Endodermal cell (in vitro differentiated cells): ENCODE measurements around the gene FDXR. TPM values are rescaled to one million over a fixed set of nuclear protein-coding genes. Genes with fewer than 3 reads are reported as not detected.

Source experiments
- DNase-seq: peaks from one replicate; pipeline ENCODE4 v3.0.0-alpha.2; 2017
- H3K27ac ChIP-seq: 2 replicates; pipeline ENCODE4 v1.5.1; 2013; ENCODE audit warnings: mild to moderate bottlenecking, low read depth, low read length, moderate library complexity
- H3K27me3 ChIP-seq: 2 replicates; pipeline ENCODE4 v1.6.1; 2013; ENCODE audit warnings: mild to moderate bottlenecking, low read length, moderate library complexity; ENCODE audit not compliant: insufficient read depth, control insufficient read depth, poor library complexity, severe bottlenecking
- H3K36me3 ChIP-seq: 2 replicates; pipeline ENCODE4 v1.7.0; 2013; ENCODE audit warnings: mild to moderate bottlenecking, low read length, moderate library complexity; ENCODE audit not compliant: control insufficient read depth, insufficient read depth
- H3K4me1 ChIP-seq: one replicate; pipeline ENCODE4 v1.7.0; 2013; ENCODE audit warnings: low read length; ENCODE audit not compliant: control insufficient read depth, insufficient read depth
- H3K4me3 ChIP-seq: 2 replicates; pipeline ENCODE4 v1.5.1; 2013; ENCODE audit warnings: mild to moderate bottlenecking, low read length, moderate library complexity
- H3K9ac ChIP-seq: 2 replicates; pipeline ENCODE4 v1.6.1; 2013; ENCODE audit warnings: mild to moderate bottlenecking, low read length, moderate library complexity; ENCODE audit not compliant: poor library complexity, severe bottlenecking; ENCODE audit errors: extremely low read depth
- H3K9me3 ChIP-seq: 2 replicates; pipeline ENCODE4 v1.6.1; 2013; ENCODE audit warnings: mild to moderate bottlenecking, low read length, moderate library complexity; ENCODE audit not compliant: control insufficient read depth
- H3K27ac Mint-ChIP-seq: 2 replicates; pipeline ENCODE4 v1.8.0; 2020; ENCODE audit warnings: mixed read lengths
- H3K27me3 Mint-ChIP-seq: 2 replicates; pipeline ENCODE4 v1.8.0; 2021; ENCODE audit warnings: mild to moderate bottlenecking, mixed read lengths; ENCODE audit not compliant: insufficient read depth
- H3K36me3 Mint-ChIP-seq: 2 replicates; pipeline ENCODE4 v1.8.0; 2020; ENCODE audit warnings: low read depth, mixed read lengths
- H3K4me1 Mint-ChIP-seq: 2 replicates; pipeline ENCODE4 v1.8.0; 2020; ENCODE audit warnings: mixed read lengths
- H3K4me3 Mint-ChIP-seq: 2 replicates; pipeline ENCODE4 v1.8.0; 2020; ENCODE audit warnings: mild to moderate bottlenecking, moderate library complexity, mixed read lengths
- H3K9me3 Mint-ChIP-seq: 2 replicates; pipeline ENCODE4 v1.8.0; 2020; ENCODE audit warnings: mild to moderate bottlenecking, mixed read lengths
- CTCF ChIP-seq: fragments of 200-600 bp; sonication (generic); conservative IDR thresholded peaks from 2 replicates; pipeline ENCODE4 v1.5.0; 2021; ENCODE audit warnings: antibody characterized with exemption, mild to moderate bottlenecking
- WGBS, 2 experiments: methylation state at CpG; one replicate each; pipeline versions ENCODE4 v1.1.5 to v1.1.7; 2013; ENCODE audit warnings: missing lambda C conversion rate in 2 of 2, mixed read lengths in 1 of 2; ENCODE audit not compliant: insufficient coverage in 1 of 2, insufficient read length in 1 of 2; 5-methylcytosine and 5-hydroxymethylcytosine counted together
- long read RNA-seq, 4 experiments: library from polyadenylated mRNA in 2 of 4; library from RNA in 1 of 4; library from capped mRNA in 1 of 4; stranded (forward) in 3 of 4; unstranded in 1 of 4; transcript quantifications; one replicate each; pipeline ENCODE4 v2.0.0, GENCODE V29; 2020 to 2021; ENCODE audit warnings: inconsistent platforms in 1 of 4
- polyA plus RNA-seq, 2 experiments: library from polyadenylated mRNA; stranded (reverse); fragments of 50-300 nt; gene quantifications; one replicate each; pipeline ENCODE4 v1.2.3, GENCODE V29; 2013
- total RNA-seq, 2 donors: library from RNA; stranded (reverse); fragmentation: NEBNext Ultra II Directional in 1 of 2; extraction: Animal tissue kit (Norgen Biotek cat#: 25700) in 1 of 2; gene quantifications; 2 replicates in 1 of 2; 3 replicates in 1 of 2; pipeline ENCODE4 v1.2.1, GENCODE V29; 2021

Gene FDXR
- total RNA-seq, result 10 to 100 TPM; 17.3 to 19.4 TPM
- polyA plus RNA-seq (2013, experiment 1 of 2), result 14.8 TPM
- polyA plus RNA-seq (2013, experiment 2 of 2), result 13.9 TPM
- long read RNA-seq, experiment 1, partial matches to known transcripts, result 5 of 7 reads
- long read RNA-seq, experiment 1, other reads (novel, unspliced or antisense), result 0 of 7 reads
- long read RNA-seq, experiment 2, transcript FDXR-201 (12 exons, 1,875 nt), result major isoform, 31 of 45 reads
- long read RNA-seq, experiment 2, partial matches to known transcripts, result 1 of 45 reads
- long read RNA-seq, experiment 2, other reads (novel, unspliced or antisense), result 11 of 45 reads
- long read RNA-seq, experiment 3, transcript FDXR-201 (12 exons, 1,875 nt), result major isoform, 81 of 130 reads
- long read RNA-seq, experiment 3, partial matches to known transcripts, result 2 of 130 reads
- long read RNA-seq, experiment 3, other reads (novel, unspliced or antisense), result 43 of 130 reads
- long read RNA-seq, experiment 4, transcript FDXR-201 (12 exons, 1,875 nt), result major isoform, 32 of 47 reads
- long read RNA-seq, experiment 4, partial matches to known transcripts, result 1 of 47 reads
- long read RNA-seq, experiment 4, other reads (novel, unspliced or antisense), result 11 of 47 reads

DNA sequence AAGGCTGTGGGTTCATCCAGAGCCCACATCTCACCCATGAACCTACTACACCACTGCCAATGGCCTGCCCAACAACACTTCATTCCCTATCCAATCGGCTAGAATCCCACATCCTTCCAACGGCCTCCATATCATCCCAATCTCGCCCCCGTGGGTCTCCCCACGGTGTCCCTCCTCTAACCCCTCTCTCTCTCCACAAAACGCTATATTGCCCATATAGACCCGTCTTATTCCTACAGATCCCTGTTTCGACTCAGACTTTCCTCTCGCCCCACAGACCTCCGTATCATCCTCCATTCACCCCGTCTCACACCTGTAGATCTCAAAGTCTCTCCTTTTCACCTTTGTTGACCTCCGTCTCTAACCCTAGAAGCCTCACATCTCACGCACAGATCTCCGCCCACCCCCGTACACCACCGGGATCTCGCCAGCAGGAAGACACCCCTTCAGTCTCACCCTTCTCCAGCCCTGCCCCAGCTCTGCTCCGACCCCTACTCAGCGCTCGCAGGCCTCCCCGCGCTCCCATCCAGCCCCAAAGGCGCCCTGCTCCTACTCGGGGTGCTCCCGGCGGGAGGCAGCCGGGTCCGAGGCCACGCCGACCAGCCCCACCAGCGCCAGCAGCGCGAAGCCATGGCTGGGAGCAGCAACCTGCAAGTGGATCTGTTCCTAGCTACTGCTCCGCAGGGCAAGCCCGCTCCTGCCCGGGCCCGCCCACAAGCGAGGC is at the start of gene FDXR:
Gene FDXR (minus strand): TSS at position 682 of the 724 bp plus-strand sequence. CDS start 50 bp downstream, at position 632.
- Mint-ChIP-seq H3K4me3 (peak within 1 kb of the TSS; percentile 73), H3K9me3 (no peaks in the 10 kb centered on the region), H3K36me3 (peaks cover 4% of the 10 kb centered on the region), H3K27me3 (peaks cover 6% of the 10 kb centered on the region), H3K27ac (peak within 1 kb of the TSS; percentile 96), H3K4me1 (peaks cover 16% of the 10 kb centered on the region)
- Histone ChIP-seq H3K4me3 (peak within 1 kb of the TSS; percentile 95), H3K36me3 (peaks cover 3% of the 10 kb centered on the region), H3K9ac (peak within 1 kb of the TSS; percentile 86), H3K27me3 (no peaks in the 10 kb centered on the region), H3K27ac (peak within 1 kb of the TSS; percentile 77), H3K9me3 (no peaks in the 10 kb centered on the region), H3K4me1 (no peaks in the 10 kb centered on the region)
- WGBS, 2 experiments, result 6% methylated on average over 26 to 38 of the region's 38 CpGs
- DNase-seq, result no peak
- no peak for TF ChIP-seq CTCF

- peak overlapping the region; percentile 42 for H3K4me3 Mint-ChIP-seq
- Histone ChIP-seq H3K36me3 (no peaks in the 10 kb centered on the region), H3K9ac (no peak overlapping the region), H3K4me3 (no peak overlapping the region), H3K27ac (no peak overlapping the region), H3K27me3 (peaks cover 58% of the 10 kb centered on the region), H3K4me1 (no peaks in the 10 kb centered on the region), H3K9me3 (no peaks in the 10 kb centered on the region)
- no peaks in the 10 kb centered on the region for H3K36me3 Mint-ChIP-seq
- peaks cover 2% of the 10 kb centered on the region for H3K4me1 Mint-ChIP-seq
- WGBS, 2 experiments, result 83 to 84% methylated on average over 4 to 6 of the region's 6 CpGs
- H3K9me3 Mint-ChIP-seq, result no peaks in the 10 kb centered on the region
- peaks cover 73% of the 10 kb centered on the region for H3K27me3 Mint-ChIP-seq
- peak; percentile 55 for DNase-seq
- no peak overlapping the region for H3K27ac Mint-ChIP-seq
- TF ChIP-seq CTCF, result no peak
Measured at GRCh38 chr17:74922172-74922571, 49.4 kb upstream of the FDXR start.

GRCh38 chr17:74921769-74922168 is 49.0 kb upstream of the FDXR start:
- DNase-seq, result peak; percentile 54

More at GRCh38 chr17:74921769-74922168, 49.0 kb upstream of the FDXR start:
- Histone ChIP-seq H3K27me3 (peaks cover 54% of the 10 kb centered on the region), H3K27ac (no peak overlapping the region), H3K4me3 (no peak overlapping the region), H3K9me3 (no peaks in the 10 kb centered on the region), H3K36me3 (no peaks in the 10 kb centered on the region), H3K4me1 (no peaks in the 10 kb centered on the region), H3K9ac (no peak overlapping the region)
- Mint-ChIP-seq H3K36me3 (no peaks in the 10 kb centered on the region), H3K27me3 (peaks cover 69% of the 10 kb centered on the region), H3K9me3 (no peaks in the 10 kb centered on the region), H3K27ac (no peak overlapping the region), H3K4me3 (no peak overlapping the region), H3K4me1 (peaks cover 2% of the 10 kb centered on the region)
- no peak for TF ChIP-seq CTCF
- 60 to 96% methylated on average over 1 to 2 of the region's 2 CpGs for WGBS, 2 experiments
